Lower leg skin (tissue), 3 donors: ENCODE data around the gene MTERF2.

ENCODE experiments used
- CTCF ChIP-seq, 3 donors: fragments of 450-650 bp; IDR thresholded peaks; one replicate each; pipeline ENCODE4 v1.5.1; 2016; ENCODE audit warnings: antibody characterized with exemption in 3 of 3, mild to moderate bottlenecking in 3 of 3, moderate library complexity in 2 of 3
- POLR2A ChIP-seq, 2 donors: fragments of 450-650 bp; IDR thresholded peaks; one replicate each; pipeline ENCODE4 v1.6.1; 2016 to 2017; ENCODE audit warnings: antibody characterized with exemption in 2 of 2, mild to moderate bottlenecking in 1 of 2, moderate library complexity in 1 of 2

GRCh38 chr12:106957583-106957982, 29.4 kb downstream of the MTERF2 start:
- no peak for TF ChIP-seq CTCF (IDR thresholded peaks at IDR 0.05)
- TF ChIP-seq POLR2A (IDR thresholded peaks at IDR 0.05) = no peak
